Erythroblast (primary cell): Measurements from ENCODE around the gene WDPCP.

Experiments used
- GATA1 ChIP-seq: IDR thresholded peaks from 2 replicates; pipeline ENCODE4 v1.6.1; 2011; ENCODE audit warnings: low read depth, mild to moderate bottlenecking, control low read depth, low read length, moderate library complexity
- POLR2A ChIP-seq: IDR thresholded peaks from 2 replicates; pipeline ENCODE4 v1.6.1; 2011; ENCODE audit warnings: mild to moderate bottlenecking, low read length

GRCh38 chr2:63122921-63123320 is 465.4 kb downstream of the WDPCP start:
- TF ChIP-seq POLR2A (no peak), GATA1 (no peak)
